ENCODE results near the gene NET1. TPM values are rescaled to one million over a fixed set of nuclear protein-coding genes. Genes with fewer than 3 reads are reported as not detected.

The NET1 gene
- total and polyA plus RNA-seq, 12 donors, result 8.7 to 26.2 (median 20.3) TPM

- TF ChIP-seq, protein P1, sequence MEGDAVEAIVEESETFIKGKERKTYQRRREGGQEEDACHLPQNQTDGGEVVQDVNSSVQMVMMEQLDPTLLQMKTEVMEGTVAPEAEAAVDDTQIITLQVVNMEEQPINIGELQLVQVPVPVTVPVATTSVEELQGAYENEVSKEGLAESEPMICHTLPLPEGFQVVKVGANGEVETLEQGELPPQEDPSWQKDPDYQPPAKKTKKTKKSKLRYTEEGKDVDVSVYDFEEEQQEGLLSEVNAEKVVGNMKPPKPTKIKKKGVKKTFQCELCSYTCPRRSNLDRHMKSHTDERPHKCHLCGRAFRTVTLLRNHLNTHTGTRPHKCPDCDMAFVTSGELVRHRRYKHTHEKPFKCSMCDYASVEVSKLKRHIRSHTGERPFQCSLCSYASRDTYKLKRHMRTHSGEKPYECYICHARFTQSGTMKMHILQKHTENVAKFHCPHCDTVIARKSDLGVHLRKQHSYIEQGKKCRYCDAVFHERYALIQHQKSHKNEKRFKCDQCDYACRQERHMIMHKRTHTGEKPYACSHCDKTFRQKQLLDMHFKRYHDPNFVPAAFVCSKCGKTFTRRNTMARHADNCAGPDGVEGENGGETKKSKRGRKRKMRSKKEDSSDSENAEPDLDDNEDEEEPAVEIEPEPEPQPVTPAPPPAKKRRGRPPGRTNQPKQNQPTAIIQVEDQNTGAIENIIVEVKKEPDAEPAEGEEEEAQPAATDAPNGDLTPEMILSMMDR (IDR thresholded peaks at IDR 0.05), result no peak
- no peak for TF ChIP-seq POLR2A (IDR thresholded peaks at IDR 0.05)
- no peaks in the 10 kb centered on the region for H3K4me1 ChIP-seq (replicated peaks in 1 of 2)
- no peaks in the 10 kb centered on the region for H3K9me3 ChIP-seq (replicated peaks in 1 of 3)
- WGBS, 4 donors, result 76 to 88% (median 80%) methylated on average over 10 to 13 of the region's 13 CpGs
- no peak for DNase-seq
- H3K27me3 ChIP-seq, result no peaks in the 10 kb centered on the region
- no peaks in the 10 kb centered on the region for H3K36me3 ChIP-seq (replicated peaks in 1 of 2)
- intact Hi-C loops (cut with DNase I), result no loop called here
- H3K27ac ChIP-seq, result no peak overlapping the region
- no peak overlapping the region for H3K4me3 ChIP-seq
Observed at GRCh38 chr10:5485948-5486852, 73.8 kb downstream of the NET1 start.

GRCh38 chr10:5486853-5487235 is 74.5 kb downstream of the NET1 start:
- 73 to 80% (median 77%) methylated on average over 6 to 9 of the region's 9 CpGs for WGBS, 4 donors
- H3K9me3 ChIP-seq (replicated peaks in 1 of 3), result no peaks in the 10 kb centered on the region
- DNase-seq, result no peak
- intact Hi-C loops (cut with DNase I), result no loop called here
- no peaks in the 10 kb centered on the region for H3K4me1 ChIP-seq (replicated peaks in 1 of 2)
- no peaks in the 10 kb centered on the region for H3K27me3 ChIP-seq
- H3K4me3 ChIP-seq, result no peak overlapping the region
- H3K27ac ChIP-seq, result no peak overlapping the region
- TF ChIP-seq POLR2A (IDR thresholded peaks at IDR 0.05), result no peak
- TF ChIP-seq, protein P1 (IDR thresholded peaks at IDR 0.05), result no peak
- no peaks in the 10 kb centered on the region for H3K36me3 ChIP-seq (replicated peaks in 1 of 2)

- H3K4me3 ChIP-seq, result no peak overlapping the region
- H3K4me1 ChIP-seq (replicated peaks in 1 of 2), result no peaks in the 10 kb centered on the region
- H3K27ac ChIP-seq, result no peak overlapping the region
- DNase-seq, result no peak
- TF ChIP-seq, protein P1 (IDR thresholded peaks at IDR 0.05), result no peak
- TF ChIP-seq POLR2A (IDR thresholded peaks at IDR 0.05), result no peak
- no peaks in the 10 kb centered on the region for H3K36me3 ChIP-seq (replicated peaks in 1 of 2)
- H3K27me3 ChIP-seq, result no peaks in the 10 kb centered on the region
- H3K9me3 ChIP-seq (replicated peaks in 1 of 3), result no peaks in the 10 kb centered on the region
- intact Hi-C loops (cut with DNase I), result no loop called here
- WGBS, 4 donors, result 81 to 89% (median 89%) methylated on average over 17 to 27 of the region's 27 CpGs
Observed at GRCh38 chr10:5488272-5489161, 76.2 kb downstream of the NET1 start.

DNA sequence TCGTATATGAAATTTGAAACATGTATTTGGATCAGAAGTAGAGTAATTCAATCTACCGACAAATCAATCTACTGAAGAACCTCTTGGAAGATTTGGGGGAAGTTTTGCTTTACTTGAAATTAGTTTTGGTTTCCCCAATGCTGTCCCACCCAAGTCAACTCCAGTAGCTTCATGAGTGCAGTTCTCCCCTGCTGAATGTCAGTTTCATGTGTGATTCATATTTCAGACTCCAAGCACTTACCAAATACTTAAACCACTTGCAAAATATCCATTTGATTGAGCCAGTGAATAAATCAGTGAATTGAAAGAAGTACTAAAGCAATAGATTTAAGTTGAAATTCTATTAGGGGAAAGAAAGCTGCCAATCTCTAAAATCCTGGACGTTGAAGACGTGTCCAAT is 77.7 kb downstream of the NET1 start:
- intact Hi-C loops (cut with DNase I), result no loop called here
- Histone ChIP-seq H3K4me3 (no peak overlapping the region), H3K36me3 (replicated peaks in 1 of 2) (no peaks in the 10 kb centered on the region), H3K9me3 (replicated peaks in 1 of 3) (no peaks in the 10 kb centered on the region), H3K27me3 (no peaks in the 10 kb centered on the region), H3K4me1 (replicated peaks in 1 of 2) (no peaks in the 10 kb centered on the region), H3K27ac (no peak overlapping the region)
- 86 to 92% (median 91%) methylated on average over 4 of the region's 4 CpGs for WGBS, 4 donors
- TF ChIP-seq, protein P1 (IDR thresholded peaks at IDR 0.05), result no peak
- TF ChIP-seq POLR2A (IDR thresholded peaks at IDR 0.05), result no peak
- DNase-seq, result no peak

All from adrenal gland (tissue), 12 donors.